ENCODE results near the gene IFT27. TPM values are rescaled to one million over a fixed set of nuclear protein-coding genes. Genes with fewer than 3 reads are reported as not detected.

IFT27 gene
- polyA plus RNA-seq, 1 donor (not counting 4 experiments of a cell fraction or from before 2014, with no cell fraction given), result 18.5 TPM

DNA sequence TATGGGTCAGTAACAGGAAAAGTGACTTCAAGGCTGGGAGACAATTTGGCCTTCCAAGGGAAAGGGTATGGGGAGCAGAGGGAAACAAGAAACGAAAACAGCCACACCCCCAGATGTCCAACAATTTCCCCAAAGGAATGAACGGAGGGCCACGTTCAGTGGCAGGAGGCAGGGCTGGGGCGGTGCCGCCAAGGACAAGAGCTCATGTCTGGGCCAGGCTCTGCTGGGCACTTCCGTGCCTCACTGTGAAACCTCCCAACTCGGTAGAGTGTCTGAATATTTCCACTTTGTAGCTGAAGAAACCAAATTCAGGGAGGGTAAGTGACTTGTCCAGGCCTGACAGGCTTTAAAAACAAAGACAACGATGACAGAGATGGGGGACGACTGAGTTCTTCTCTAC lies 11.9 kb downstream of the IFT27 start:
- Histone ChIP-seq H3K79me2 (ENCODE audit: control insufficient read depth, insufficient read depth, low read length) (no peaks in the 10 kb centered on the region), H2AFZ (ENCODE audit: control insufficient read depth, low read length) (no peak overlapping the region), H3K4me3 (ENCODE audit: control insufficient read depth in 2 of 3, extremely low read depth in 1 of 3, insufficient read depth in 2 of 3, low read depth in 1 of 3, low read length in 3 of 3) (peak overlapping the region in 1 of 3 experiments; percentile 39), H3K9ac (ENCODE audit: control insufficient read depth, extremely low read depth, insufficient read depth, low read length) (no peak overlapping the region), H3K4me1 (ENCODE audit: control insufficient read depth, extremely low read depth, insufficient read depth, low read length) (peaks cover 17% of the 10 kb centered on the region), H3K27ac (ENCODE audit: control insufficient read depth, insufficient read depth, low read length) (no peak overlapping the region), H4K20me1 (ENCODE audit: control insufficient read depth, extremely low read depth, insufficient read depth, low read length) (no peaks in the 10 kb centered on the region), H3K36me3 (ENCODE audit: control insufficient read depth in 2 of 2, extremely low read depth in 1 of 2, insufficient read depth in 2 of 2, low read length in 2 of 2) (peaks cover 0 to 1% of the 10 kb centered on the region in 2 experiments), H3K27me3 (ENCODE audit: control insufficient read depth, extremely low read depth, insufficient read depth, low read length) (no peaks in the 10 kb centered on the region), H3K9me3 (ENCODE audit: control insufficient read depth, low read depth, low read length) (no peaks in the 10 kb centered on the region), H3K4me2 (ENCODE audit: control insufficient read depth, extremely low read depth, insufficient read depth, low read depth, low read length) (peak overlapping the region; percentile 66), H3K9me1 (ENCODE audit: control insufficient read depth, extremely low read depth, insufficient read depth, low read length) (peaks cover 2% of the 10 kb centered on the region)
- no peak for DNase-seq (ENCODE audit: low read depth, low spot score)
- FAIRE-seq, result peak; percentile 57
- no peak for TF ChIP-seq EZH2 (IDR thresholded peaks at IDR 0.05; ENCODE audit: low read length)
- TF ChIP-seq, protein P1, sequence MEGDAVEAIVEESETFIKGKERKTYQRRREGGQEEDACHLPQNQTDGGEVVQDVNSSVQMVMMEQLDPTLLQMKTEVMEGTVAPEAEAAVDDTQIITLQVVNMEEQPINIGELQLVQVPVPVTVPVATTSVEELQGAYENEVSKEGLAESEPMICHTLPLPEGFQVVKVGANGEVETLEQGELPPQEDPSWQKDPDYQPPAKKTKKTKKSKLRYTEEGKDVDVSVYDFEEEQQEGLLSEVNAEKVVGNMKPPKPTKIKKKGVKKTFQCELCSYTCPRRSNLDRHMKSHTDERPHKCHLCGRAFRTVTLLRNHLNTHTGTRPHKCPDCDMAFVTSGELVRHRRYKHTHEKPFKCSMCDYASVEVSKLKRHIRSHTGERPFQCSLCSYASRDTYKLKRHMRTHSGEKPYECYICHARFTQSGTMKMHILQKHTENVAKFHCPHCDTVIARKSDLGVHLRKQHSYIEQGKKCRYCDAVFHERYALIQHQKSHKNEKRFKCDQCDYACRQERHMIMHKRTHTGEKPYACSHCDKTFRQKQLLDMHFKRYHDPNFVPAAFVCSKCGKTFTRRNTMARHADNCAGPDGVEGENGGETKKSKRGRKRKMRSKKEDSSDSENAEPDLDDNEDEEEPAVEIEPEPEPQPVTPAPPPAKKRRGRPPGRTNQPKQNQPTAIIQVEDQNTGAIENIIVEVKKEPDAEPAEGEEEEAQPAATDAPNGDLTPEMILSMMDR (optimal IDR thresholded peaks at IDR 0.05 in 1 of 3, IDR thresholded peaks at IDR 0.05 in 1 of 3, conservative IDR thresholded peaks at IDR 0.05 in 1 of 3; ENCODE audit: extremely low read depth in 1 of 3, insufficient read depth in 2 of 3, low read length in 3 of 3), result no peak
- dilution Hi-C loops (cut with MboI; ENCODE audit: extremely low pct_ligation_motif_present, low sequenced_read_pairs), result no loop called here

DNA sequence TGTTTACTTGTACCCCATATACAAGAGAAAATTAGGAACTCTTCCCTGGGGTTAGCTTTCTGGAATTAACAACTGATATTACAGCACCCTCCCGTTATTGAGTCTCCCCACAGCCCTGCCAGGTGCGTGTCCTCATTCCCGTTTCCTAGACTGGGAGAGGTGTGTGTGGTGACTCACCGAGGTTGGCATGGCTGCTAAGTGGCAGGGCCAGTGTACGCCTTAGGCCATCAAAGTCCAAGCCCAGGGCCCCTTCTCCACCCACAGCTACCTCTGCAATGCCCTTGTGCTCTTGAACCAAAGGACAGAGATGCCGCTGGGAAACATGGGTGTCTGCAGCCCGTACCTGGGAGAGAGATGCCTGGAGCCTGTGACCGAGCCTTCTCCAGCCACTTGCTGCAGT lies 12.3 kb downstream of the IFT27 start:
- Histone ChIP-seq H2AFZ (ENCODE audit: control insufficient read depth, low read length) (no peak overlapping the region), H3K4me2 (ENCODE audit: control insufficient read depth, extremely low read depth, insufficient read depth, low read depth, low read length) (peak overlapping the region; percentile 66), H3K9me3 (ENCODE audit: control insufficient read depth, low read depth, low read length) (no peaks in the 10 kb centered on the region), H3K4me3 (ENCODE audit: control insufficient read depth in 2 of 3, extremely low read depth in 1 of 3, insufficient read depth in 2 of 3, low read depth in 1 of 3, low read length in 3 of 3) (peak overlapping the region in 1 of 3 experiments; percentile 39), H3K9me1 (ENCODE audit: control insufficient read depth, extremely low read depth, insufficient read depth, low read length) (peaks cover 2% of the 10 kb centered on the region), H3K79me2 (ENCODE audit: control insufficient read depth, insufficient read depth, low read length) (no peaks in the 10 kb centered on the region), H3K36me3 (ENCODE audit: control insufficient read depth in 2 of 2, extremely low read depth in 1 of 2, insufficient read depth in 2 of 2, low read length in 2 of 2) (peaks cover 0 to 1% of the 10 kb centered on the region in 2 experiments), H3K27me3 (ENCODE audit: control insufficient read depth, extremely low read depth, insufficient read depth, low read length) (no peaks in the 10 kb centered on the region), H3K9ac (ENCODE audit: control insufficient read depth, extremely low read depth, insufficient read depth, low read length) (no peak overlapping the region), H4K20me1 (ENCODE audit: control insufficient read depth, extremely low read depth, insufficient read depth, low read length) (no peaks in the 10 kb centered on the region), H3K4me1 (ENCODE audit: control insufficient read depth, extremely low read depth, insufficient read depth, low read length) (peaks cover 17% of the 10 kb centered on the region), H3K27ac (ENCODE audit: control insufficient read depth, insufficient read depth, low read length) (no peak overlapping the region)
- peak; percentile 23 for DNase-seq (ENCODE audit: low read depth, low spot score)
- dilution Hi-C loops (cut with MboI; ENCODE audit: extremely low pct_ligation_motif_present, low sequenced_read_pairs), result no loop called here
- TF ChIP-seq EZH2 (IDR thresholded peaks at IDR 0.05; ENCODE audit: low read length), result no peak
- TF ChIP-seq, protein P1 (optimal IDR thresholded peaks at IDR 0.05 in 1 of 3, IDR thresholded peaks at IDR 0.05 in 1 of 3, conservative IDR thresholded peaks at IDR 0.05 in 1 of 3; ENCODE audit: extremely low read depth in 1 of 3, insufficient read depth in 2 of 3, low read length in 3 of 3), result no peak
- peak; percentile 51 for FAIRE-seq
